ENCODE measurements around the gene SAE1.

Gene SAE1

GRCh38 chr19:47203254-47203653 is 72.6 kb downstream of the SAE1 start:
- H3K27me3 ChIP-seq (ENCODE audit: control insufficient read depth in 3 of 3, insufficient read depth in 3 of 3, low read depth in 1 of 3, low read length in 3 of 3): no peaks in the 10 kb centered on the region
- H3K79me1 ChIP-seq (ENCODE audit: low read depth, low read length): no peaks in the 10 kb centered on the region
- H2BK12ac ChIP-seq (ENCODE audit: low read length): no peak overlapping the region
- no CpG with 5 or more reads among the region's 3 CpGs for WGBS, 2 donors (ENCODE audit: extremely low coverage in 2 of 2, insufficient read length in 2 of 2, insufficient replicate concordance in 1 of 2)
- H2AK5ac ChIP-seq (ENCODE audit: low read depth, low read length): no peak overlapping the region
- H3K27ac ChIP-seq (replicated peaks; ENCODE audit: low read length): no peak overlapping the region
- H3K36me3 ChIP-seq (replicated peaks in 1 of 2; ENCODE audit: control insufficient read depth in 2 of 2, insufficient read depth in 2 of 2, low read length in 2 of 2): peaks cover 48 to 97% of the 10 kb centered on the region in 2 donors
- no peak overlapping the region for H3K9ac ChIP-seq (ENCODE audit: low read depth, low read length, poor library complexity)
- no peak for DNase-seq (ENCODE audit: low spot score)
- no peak overlapping the region for H3K4me2 ChIP-seq (ENCODE audit: insufficient read depth, low read length, poor library complexity, severe bottlenecking)
- no peak overlapping the region for H2BK120ac ChIP-seq (ENCODE audit: low read depth, low read length)
- no peak overlapping the region for H3K14ac ChIP-seq (ENCODE audit: low read length)
- H4K8ac ChIP-seq (ENCODE audit: low read depth, low read length): no peak overlapping the region
- no peak overlapping the region for H3K23ac ChIP-seq (ENCODE audit: low read depth, low read length, poor library complexity)
- H3K9me3 ChIP-seq (replicated peaks in 1 of 2; ENCODE audit: control insufficient read depth in 2 of 2, insufficient read depth in 1 of 2, low read depth in 1 of 2, low read length in 2 of 2): no peaks in the 10 kb centered on the region
- no peak overlapping the region for H3K4ac ChIP-seq (ENCODE audit: low read length)
- no peak overlapping the region for H2BK15ac ChIP-seq (ENCODE audit: low read length)
- H2AFZ ChIP-seq (ENCODE audit: low read length): no peak overlapping the region
- H2BK5ac ChIP-seq (ENCODE audit: low read length): no peak overlapping the region
- no peak overlapping the region for H3K18ac ChIP-seq (ENCODE audit: low read length)
- H4K91ac ChIP-seq (ENCODE audit: low read depth, low read length, poor library complexity): no peak overlapping the region
- no peak overlapping the region for H3K4me3 ChIP-seq (ENCODE audit: low read length in 2 of 2)
- no peaks in the 10 kb centered on the region for H3K4me1 ChIP-seq (ENCODE audit: control insufficient read depth in 2 of 2, insufficient read depth in 1 of 2, low read depth in 1 of 2, low read length in 2 of 2)

DNA sequence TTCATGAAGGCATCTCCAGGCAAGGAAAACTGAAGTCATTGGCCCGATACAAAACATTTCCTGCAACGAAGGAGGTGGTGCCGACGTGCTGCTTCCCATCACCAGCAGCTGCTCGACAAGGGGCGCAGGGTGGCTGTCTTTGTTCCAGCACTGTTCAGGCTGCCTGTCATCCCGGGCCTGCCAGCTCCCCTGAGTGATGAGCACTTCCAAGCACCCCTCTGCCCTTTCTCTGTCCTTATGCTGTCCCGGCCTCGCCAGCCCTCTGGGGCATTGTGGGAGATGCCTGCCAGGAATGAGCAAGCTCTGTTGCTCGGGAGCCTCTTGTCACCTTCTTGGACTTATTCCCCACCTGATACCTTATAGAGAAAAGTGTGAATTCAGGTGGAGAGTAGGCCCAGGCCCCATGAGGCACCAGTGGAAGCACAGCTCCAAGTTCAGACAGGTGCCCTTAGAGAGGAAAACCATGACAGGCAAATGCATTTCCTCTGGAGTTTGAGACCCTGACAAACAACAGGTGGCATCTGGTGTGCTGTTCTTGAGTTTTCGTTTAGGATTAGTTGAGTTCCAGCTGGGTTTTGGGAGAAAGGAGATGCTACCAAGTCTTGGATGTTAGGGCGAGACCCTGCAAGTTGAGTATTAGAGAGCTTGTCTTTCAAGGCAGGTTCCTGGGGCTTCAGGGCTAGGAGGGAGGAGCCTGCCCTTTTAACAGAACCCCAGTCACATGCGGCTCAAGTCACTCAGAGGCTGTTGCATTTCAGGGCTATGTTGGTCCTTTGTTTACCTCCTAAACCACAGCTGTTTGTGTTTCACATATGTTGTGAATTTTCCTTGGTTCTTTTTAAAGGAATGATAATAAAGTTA is 78.9 kb downstream of the SAE1 start:
- H3K36me3 ChIP-seq (replicated peaks in 1 of 2; ENCODE audit: control insufficient read depth in 2 of 2, insufficient read depth in 2 of 2, low read length in 2 of 2): peaks cover 38 to 82% of the 10 kb centered on the region in 2 donors
- no peak overlapping the region for H2AK5ac ChIP-seq (ENCODE audit: low read depth, low read length)
- H2BK120ac ChIP-seq (ENCODE audit: low read depth, low read length): no peak overlapping the region
- H3K4me3 ChIP-seq (ENCODE audit: low read length in 2 of 2): no peak overlapping the region
- H3K9me3 ChIP-seq (replicated peaks in 1 of 2; ENCODE audit: control insufficient read depth in 2 of 2, insufficient read depth in 1 of 2, low read depth in 1 of 2, low read length in 2 of 2): no peaks in the 10 kb centered on the region
- H3K23ac ChIP-seq (ENCODE audit: low read depth, low read length, poor library complexity): no peak overlapping the region
- H3K4me1 ChIP-seq (ENCODE audit: control insufficient read depth in 2 of 2, insufficient read depth in 1 of 2, low read depth in 1 of 2, low read length in 2 of 2): peaks cover 3 to 5% of the 10 kb centered on the region in 2 donors
- H2AFZ ChIP-seq (ENCODE audit: low read length): no peak overlapping the region
- no peak for DNase-seq (ENCODE audit: low spot score)
- peak overlapping the region; percentile 11 for H3K27ac ChIP-seq (replicated peaks; ENCODE audit: low read length)
- H3K4me2 ChIP-seq (ENCODE audit: insufficient read depth, low read length, poor library complexity, severe bottlenecking): no peak overlapping the region
- no peak overlapping the region for H3K9ac ChIP-seq (ENCODE audit: low read depth, low read length, poor library complexity)
- no peaks in the 10 kb centered on the region for H3K79me1 ChIP-seq (ENCODE audit: low read depth, low read length)
- H3K14ac ChIP-seq (ENCODE audit: low read length): no peak overlapping the region
- no peak overlapping the region for H2BK15ac ChIP-seq (ENCODE audit: low read length)
- H3K4ac ChIP-seq (ENCODE audit: low read length): no peak overlapping the region
- H4K91ac ChIP-seq (ENCODE audit: low read depth, low read length, poor library complexity): no peak overlapping the region
- WGBS, 2 donors (ENCODE audit: extremely low coverage in 2 of 2, insufficient read length in 2 of 2, insufficient replicate concordance in 1 of 2): no CpG with 5 or more reads among the region's 13 CpGs
- H2BK5ac ChIP-seq (ENCODE audit: low read length): no peak overlapping the region
- no peak overlapping the region for H3K18ac ChIP-seq (ENCODE audit: low read length)
- H3K27me3 ChIP-seq (ENCODE audit: control insufficient read depth in 3 of 3, insufficient read depth in 3 of 3, low read depth in 1 of 3, low read length in 3 of 3): no peaks in the 10 kb centered on the region
- H2BK12ac ChIP-seq (ENCODE audit: low read length): no peak overlapping the region
- no peak overlapping the region for H4K8ac ChIP-seq (ENCODE audit: low read depth, low read length)

- no peak overlapping the region for H2AK5ac ChIP-seq (ENCODE audit: low read depth, low read length)
- H3K36me3 ChIP-seq (replicated peaks in 1 of 2; ENCODE audit: control insufficient read depth in 2 of 2, insufficient read depth in 2 of 2, low read length in 2 of 2): peaks cover 35 to 76% of the 10 kb centered on the region in 2 donors
- peaks cover 3 to 5% of the 10 kb centered on the region in 2 donors for H3K4me1 ChIP-seq (ENCODE audit: control insufficient read depth in 2 of 2, insufficient read depth in 1 of 2, low read depth in 1 of 2, low read length in 2 of 2)
- DNase-seq (ENCODE audit: low spot score): no peak
- no peaks in the 10 kb centered on the region for H3K27me3 ChIP-seq (ENCODE audit: control insufficient read depth in 3 of 3, insufficient read depth in 3 of 3, low read depth in 1 of 3, low read length in 3 of 3)
- no peak overlapping the region for H2BK120ac ChIP-seq (ENCODE audit: low read depth, low read length)
- H3K18ac ChIP-seq (ENCODE audit: low read length): no peak overlapping the region
- no peak overlapping the region for H3K23ac ChIP-seq (ENCODE audit: low read depth, low read length, poor library complexity)
- no peak overlapping the region for H2BK15ac ChIP-seq (ENCODE audit: low read length)
- H3K14ac ChIP-seq (ENCODE audit: low read length): no peak overlapping the region
- no peak overlapping the region for H3K4ac ChIP-seq (ENCODE audit: low read length)
- H2BK12ac ChIP-seq (ENCODE audit: low read length): no peak overlapping the region
- no peaks in the 10 kb centered on the region for H3K79me1 ChIP-seq (ENCODE audit: low read depth, low read length)
- H4K8ac ChIP-seq (ENCODE audit: low read depth, low read length): no peak overlapping the region
- no peak overlapping the region for H3K9ac ChIP-seq (ENCODE audit: low read depth, low read length, poor library complexity)
- H3K4me3 ChIP-seq (ENCODE audit: low read length in 2 of 2): no peak overlapping the region
- H3K9me3 ChIP-seq (replicated peaks in 1 of 2; ENCODE audit: control insufficient read depth in 2 of 2, insufficient read depth in 1 of 2, low read depth in 1 of 2, low read length in 2 of 2): no peaks in the 10 kb centered on the region
- no peak overlapping the region for H2AFZ ChIP-seq (ENCODE audit: low read length)
- H3K4me2 ChIP-seq (ENCODE audit: insufficient read depth, low read length, poor library complexity, severe bottlenecking): no peak overlapping the region
- H3K27ac ChIP-seq (replicated peaks; ENCODE audit: low read length): peak overlapping the region; percentile 7
- no peak overlapping the region for H4K91ac ChIP-seq (ENCODE audit: low read depth, low read length, poor library complexity)
- no peak overlapping the region for H2BK5ac ChIP-seq (ENCODE audit: low read length)
Observed at GRCh38 chr19:47210180-47210490, 79.5 kb downstream of the SAE1 start.

DNA sequence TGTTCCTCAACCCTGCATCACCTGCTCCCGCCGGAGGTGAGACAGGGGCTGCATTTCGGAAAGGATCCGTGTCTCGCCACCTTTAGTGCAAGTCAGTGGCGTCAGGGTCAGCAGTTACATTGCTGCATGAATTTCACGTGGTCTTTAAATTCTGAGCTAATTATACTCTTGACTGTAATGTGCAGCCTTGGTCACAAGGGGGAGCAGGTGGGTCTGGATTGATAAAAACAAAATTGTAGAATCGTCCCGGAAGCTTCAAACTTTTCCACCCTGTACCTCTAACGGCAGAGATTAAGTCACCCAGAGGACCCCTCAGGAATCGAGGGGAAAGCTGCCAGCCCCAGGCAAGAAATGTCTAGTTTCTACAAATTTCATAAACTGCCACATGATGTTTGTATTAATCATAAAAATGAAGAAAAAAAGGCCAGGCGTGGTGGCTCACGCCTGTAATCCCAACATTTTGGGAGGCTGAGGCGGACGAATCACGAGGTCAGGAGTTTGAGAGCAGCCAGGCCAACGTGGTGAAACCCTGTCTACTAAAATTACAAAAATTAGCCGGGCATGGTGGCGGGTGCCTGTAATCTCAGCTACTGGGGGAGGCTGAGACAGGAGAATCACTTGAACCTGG is 80.2 kb downstream of the SAE1 start:
- Histone ChIP-seq H3K4me1 (ENCODE audit: control insufficient read depth in 2 of 2, insufficient read depth in 1 of 2, low read depth in 1 of 2, low read length in 2 of 2) (peaks cover 3 to 5% of the 10 kb centered on the region in 2 donors), H3K4ac (ENCODE audit: low read length) (no peak overlapping the region), H3K9me3 (replicated peaks in 1 of 2; ENCODE audit: control insufficient read depth in 2 of 2, insufficient read depth in 1 of 2, low read depth in 1 of 2, low read length in 2 of 2) (no peaks in the 10 kb centered on the region), H2BK5ac (ENCODE audit: low read length) (no peak overlapping the region), H3K4me3 (ENCODE audit: low read length in 2 of 2) (no peak overlapping the region), H3K79me1 (ENCODE audit: low read depth, low read length) (no peaks in the 10 kb centered on the region), H2BK12ac (ENCODE audit: low read length) (no peak overlapping the region), H3K4me2 (ENCODE audit: insufficient read depth, low read length, poor library complexity, severe bottlenecking) (no peak overlapping the region), H2AK5ac (ENCODE audit: low read depth, low read length) (no peak overlapping the region), H3K14ac (ENCODE audit: low read length) (no peak overlapping the region), H2BK120ac (ENCODE audit: low read depth, low read length) (no peak overlapping the region), H4K8ac (ENCODE audit: low read depth, low read length) (no peak overlapping the region), H3K9ac (ENCODE audit: low read depth, low read length, poor library complexity) (no peak overlapping the region), H3K27ac (replicated peaks; ENCODE audit: low read length) (peak overlapping the region; percentile 7), H3K23ac (ENCODE audit: low read depth, low read length, poor library complexity) (peak overlapping the region; percentile 40), H3K27me3 (ENCODE audit: control insufficient read depth in 3 of 3, insufficient read depth in 3 of 3, low read depth in 1 of 3, low read length in 3 of 3) (no peaks in the 10 kb centered on the region), H3K18ac (ENCODE audit: low read length) (no peak overlapping the region), H2BK15ac (ENCODE audit: low read length) (no peak overlapping the region), H3K36me3 (replicated peaks in 1 of 2; ENCODE audit: control insufficient read depth in 2 of 2, insufficient read depth in 2 of 2, low read length in 2 of 2) (peaks cover 30 to 69% of the 10 kb centered on the region in 2 donors), H2AFZ (ENCODE audit: low read length) (no peak overlapping the region), H4K91ac (ENCODE audit: low read depth, low read length, poor library complexity) (no peak overlapping the region)
- WGBS, 2 donors (ENCODE audit: extremely low coverage in 2 of 2, insufficient read length in 2 of 2, insufficient replicate concordance in 1 of 2): no CpG with 5 or more reads among the region's 19 CpGs
- peak; percentile 68 for DNase-seq (ENCODE audit: low spot score)
